Stimulated activated CD8-positive, alpha-beta memory T cell treated with anti-CD3 and anti-CD28 coated beads, Interleukin-15, amount 100 ng/mL, for 1 hour (primary cell): ENCODE measurements around the gene TRDMT1.

Experiments used
- DNase-seq: peaks from one replicate; pipeline ENCODE4 v3.0.0-alpha.2; 2020; ENCODE audit warnings: low read depth

The TRDMT1 gene, protein sequence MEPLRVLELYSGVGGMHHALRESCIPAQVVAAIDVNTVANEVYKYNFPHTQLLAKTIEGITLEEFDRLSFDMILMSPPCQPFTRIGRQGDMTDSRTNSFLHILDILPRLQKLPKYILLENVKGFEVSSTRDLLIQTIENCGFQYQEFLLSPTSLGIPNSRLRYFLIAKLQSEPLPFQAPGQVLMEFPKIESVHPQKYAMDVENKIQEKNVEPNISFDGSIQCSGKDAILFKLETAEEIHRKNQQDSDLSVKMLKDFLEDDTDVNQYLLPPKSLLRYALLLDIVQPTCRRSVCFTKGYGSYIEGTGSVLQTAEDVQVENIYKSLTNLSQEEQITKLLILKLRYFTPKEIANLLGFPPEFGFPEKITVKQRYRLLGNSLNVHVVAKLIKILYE

DNA sequence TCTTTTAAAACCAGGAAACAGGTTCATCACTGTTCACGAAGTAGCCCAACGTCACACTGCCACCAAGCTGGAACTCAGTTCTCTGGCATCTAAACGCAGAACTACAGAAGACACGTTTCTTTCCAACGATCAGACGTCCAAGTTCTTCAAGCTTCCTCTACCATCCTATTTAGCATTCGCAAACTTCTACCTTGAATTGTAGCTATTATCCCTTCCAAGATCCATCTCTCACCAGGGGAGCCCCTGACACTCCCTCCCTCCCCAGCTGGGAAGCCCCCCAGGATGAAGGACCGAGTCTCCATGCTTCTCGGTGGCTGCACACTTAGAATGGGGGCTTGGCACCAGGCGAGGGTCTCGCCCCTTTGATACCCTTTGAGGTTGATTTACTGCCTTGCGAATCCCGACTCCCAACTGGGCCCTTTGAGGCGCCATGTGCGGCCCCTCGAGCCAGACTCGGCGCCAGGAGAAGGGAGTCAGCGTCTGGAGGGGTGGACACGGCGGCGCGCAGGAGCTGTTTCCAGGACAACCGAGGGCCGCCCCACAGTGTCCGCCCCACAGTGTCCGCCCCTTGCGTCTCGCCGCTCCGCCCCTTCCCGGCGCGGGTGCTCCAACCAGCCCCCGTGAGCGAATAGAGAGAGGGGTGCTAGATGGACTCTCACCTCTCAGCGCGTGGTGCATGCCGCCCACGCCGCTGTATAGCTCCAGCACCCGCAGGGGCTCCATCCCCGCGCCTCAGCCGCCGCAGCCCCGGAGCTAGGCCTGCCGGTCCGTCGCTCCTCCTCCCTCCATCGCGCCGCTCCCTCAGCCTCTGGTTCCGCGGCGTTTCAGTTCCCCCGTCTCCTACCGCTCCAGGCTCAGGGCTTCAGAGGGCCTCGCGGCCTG, at the start of gene TRDMT1:
Gene TRDMT1 (minus strand): TSS at position 761 of the 882 bp plus-strand sequence. CDS start 38 bp downstream, at position 723.
- peak; percentile 51 for DNase-seq

DNA sequence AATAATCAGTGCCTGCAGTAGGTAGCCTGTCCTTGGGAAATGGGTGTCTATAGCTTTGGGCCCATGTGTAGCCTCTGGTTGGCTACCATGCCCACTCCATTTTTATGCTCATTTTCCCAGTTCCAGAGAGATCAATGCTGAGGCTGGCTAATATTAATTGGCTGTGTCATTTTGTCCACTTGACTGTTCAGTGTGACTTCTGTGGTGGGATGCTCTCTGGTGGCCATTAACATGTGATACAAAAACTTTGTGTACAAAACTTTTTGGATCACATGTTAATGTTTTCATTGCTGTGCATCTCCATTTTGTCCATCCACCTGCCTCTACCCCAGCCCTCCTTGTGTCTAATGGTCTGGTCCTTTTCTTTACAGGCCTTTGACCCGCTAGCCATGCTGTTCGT, 49.3 kb upstream of the TRDMT1 start:
- DNase-seq = no peak

DNA sequence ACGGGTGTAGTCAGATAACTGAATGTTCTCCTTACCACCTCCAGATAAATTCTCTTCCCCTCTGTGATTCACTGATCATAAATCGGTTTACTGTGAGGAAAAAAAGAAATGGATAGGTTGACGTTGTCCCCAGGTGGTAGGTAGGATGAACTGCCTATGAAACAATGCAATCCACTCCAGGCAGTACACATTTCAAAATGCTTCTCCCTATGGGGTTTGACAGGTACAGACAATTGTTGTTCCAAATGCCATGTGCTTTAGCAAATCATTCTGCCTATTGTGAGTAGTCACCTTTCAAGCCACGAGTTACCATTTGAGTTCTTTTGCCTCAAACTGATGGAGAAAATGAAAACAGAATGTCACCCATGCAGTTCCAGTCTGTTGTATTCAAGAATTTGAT, 48.3 kb upstream of the TRDMT1 start:
- no peak for DNase-seq

DNA sequence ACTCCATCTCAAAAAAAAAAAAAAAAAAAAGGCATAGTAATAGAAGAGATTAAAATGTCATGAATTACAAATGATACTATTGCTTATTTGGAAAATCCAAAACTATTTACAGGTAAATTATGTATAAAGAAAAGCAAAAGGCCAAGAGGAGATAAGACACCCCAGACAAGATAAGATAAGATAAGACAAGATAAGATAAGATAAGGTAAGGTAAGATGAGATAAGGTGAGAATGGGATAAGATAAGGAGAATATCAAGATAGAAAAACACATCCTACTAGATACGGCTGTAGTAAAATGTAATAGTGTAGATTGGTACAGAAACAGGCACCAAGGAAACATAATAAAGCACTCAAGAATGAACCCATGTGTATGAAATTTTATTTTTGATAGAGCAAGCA, 47.5 kb upstream of the TRDMT1 start:
- no peak for DNase-seq

DNA sequence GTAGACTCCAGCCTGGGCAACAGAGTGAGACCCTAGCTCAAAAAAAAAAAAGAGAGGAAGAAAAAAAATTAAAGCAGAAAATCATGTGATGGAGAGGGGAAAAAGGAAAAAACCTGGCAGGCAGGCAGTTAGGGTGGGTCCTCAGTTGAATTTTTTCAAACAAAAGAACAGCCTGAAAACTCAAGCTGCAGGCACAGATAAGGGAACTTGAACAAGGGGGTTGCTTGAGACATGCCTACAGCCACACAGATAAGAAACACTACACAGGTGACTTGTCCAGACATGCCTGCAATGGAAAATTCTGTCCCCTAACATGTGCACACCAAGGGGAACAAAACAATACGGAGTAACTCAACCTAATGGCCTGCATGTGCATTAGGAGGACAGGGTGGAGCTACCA, 45.7 kb upstream of the TRDMT1 start:
- DNase-seq = no peak

DNA sequence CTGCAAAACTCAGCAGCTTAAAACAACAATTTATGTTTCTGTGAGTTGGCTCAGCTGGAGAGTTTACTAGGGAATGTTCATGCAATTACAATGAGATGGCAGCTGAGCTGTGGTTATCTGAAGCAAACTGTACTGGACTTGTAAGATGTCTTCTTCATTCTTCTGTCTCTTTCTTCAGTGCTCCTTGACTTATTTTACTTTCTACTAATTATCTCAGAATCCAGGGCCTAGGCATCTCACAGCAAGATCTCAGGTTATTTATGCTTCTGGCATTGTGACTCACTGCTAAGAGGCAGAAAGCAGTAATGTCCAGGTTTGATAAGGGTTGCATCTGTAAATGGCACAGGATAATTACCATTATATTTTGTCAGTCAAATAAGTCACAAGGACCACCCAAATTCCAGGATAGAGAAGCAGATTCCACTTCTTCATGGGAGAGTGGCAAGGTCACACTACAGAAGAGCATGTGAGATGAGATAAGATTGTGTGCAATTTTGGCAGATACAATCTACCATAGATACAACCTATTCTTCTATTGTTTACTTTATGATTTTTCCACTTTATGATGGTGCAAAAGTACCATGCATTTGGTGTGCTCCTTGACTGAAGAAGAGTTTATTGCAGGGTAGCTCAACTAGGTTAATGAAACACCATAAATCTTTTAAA, 43.4 kb upstream of the TRDMT1 start:
- no peak for DNase-seq

DNA sequence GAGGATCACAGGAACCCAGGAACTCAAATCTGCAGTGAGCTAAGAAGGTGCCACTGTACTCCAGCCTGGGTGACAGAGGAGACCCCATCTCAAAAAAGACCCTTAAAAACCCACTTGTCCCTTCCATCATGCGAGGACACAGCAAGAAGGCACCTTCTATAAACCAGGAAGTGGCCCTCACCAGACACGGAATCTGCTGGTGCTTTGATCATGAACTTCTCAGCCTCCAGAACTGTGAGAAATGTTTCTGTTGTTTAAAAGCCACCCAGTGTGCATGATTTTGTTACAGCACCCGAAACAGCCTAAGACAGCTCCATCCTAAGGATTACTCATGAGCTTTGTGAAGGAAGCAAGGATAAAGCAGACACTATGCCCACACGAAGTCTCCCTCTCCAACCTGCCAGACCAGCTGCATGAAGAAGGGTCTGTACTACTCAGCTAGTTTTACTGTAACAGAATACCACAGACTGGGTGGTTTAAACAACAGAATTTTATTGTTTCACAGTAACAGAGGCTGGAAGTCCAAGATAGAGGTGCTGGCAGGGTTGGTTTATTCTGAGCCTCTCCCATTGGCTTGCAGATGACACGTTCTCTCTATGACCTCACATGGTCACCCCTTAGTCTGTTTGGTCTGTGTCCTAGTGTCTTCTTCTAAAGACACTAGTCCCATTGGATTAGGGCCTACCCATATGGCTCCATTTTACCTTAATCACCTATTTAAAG, 40.3 kb upstream of the TRDMT1 start:
- DNase-seq = no peak

DNA sequence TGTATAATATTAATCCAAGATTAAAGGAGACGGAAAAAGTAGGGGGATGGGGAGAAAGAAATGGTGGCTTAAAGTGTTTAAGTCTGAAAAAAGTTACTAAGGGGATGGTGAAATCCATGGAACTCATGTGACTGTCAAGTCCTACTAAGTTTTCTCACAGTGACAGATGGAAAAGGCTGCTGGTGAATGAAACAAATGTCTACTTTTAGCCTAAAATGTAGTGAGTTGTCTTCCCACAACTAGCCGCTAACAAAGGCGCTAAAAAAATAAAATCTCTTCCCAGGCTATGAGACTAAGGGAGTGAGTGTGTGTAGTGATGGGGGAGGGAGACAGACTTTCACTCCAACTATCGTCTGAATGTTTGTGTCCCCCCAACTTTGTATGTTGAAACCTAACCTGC, 39.1 kb upstream of the TRDMT1 start:
- DNase-seq = no peak

DNA sequence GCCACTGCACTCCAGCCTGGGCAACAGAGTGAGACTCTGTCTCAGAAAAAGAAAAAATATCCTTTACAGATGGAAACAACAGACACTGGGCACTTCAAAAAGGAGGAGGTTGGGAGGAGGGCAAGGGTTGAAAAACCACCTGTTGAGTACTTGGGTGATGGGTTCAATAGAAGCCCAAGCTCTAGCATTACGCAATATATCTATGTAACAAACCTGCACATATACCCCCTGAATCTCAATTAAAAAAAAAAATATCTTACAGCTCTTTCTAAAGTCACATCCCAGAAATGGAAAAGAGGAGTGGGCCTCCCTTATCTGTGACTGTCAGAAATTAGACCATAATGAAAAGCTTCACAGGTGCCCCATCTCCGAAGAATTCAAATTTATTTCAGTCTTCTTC, 38.6 kb upstream of the TRDMT1 start:
- no peak for DNase-seq

DNA sequence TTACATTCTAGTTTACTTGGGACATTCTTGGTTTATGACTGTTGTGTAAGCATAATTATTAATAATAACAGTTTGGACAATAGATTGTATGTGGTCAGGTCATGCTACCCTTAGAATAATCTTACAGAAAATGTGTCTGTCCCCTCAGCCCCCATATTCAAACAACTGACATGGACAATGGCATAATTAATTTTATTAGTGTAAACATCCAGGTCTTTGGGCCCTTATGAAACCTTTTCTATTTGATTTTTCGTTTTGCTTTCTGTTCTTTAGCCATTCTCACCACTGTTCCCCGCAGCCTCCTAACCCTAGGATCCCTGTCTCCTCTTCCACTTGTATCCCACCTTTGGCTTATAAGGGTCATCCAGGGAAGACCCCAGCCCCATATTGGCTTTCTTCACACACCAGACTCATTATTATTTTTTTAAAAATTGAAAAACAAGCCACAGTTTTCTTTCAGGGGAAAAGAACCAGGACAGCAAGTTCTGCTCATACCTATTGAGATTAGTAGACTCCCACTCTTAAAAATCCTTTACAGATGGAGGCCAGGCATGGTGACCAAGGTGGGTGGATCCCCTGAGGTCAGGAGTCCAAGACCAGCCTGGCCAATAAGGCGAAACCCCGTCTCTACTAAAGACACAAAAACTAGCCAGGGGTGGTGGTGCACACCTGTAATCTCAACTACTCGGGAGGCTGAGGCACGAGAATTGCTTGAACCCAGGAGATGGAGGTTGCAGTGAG, 38.0 kb upstream of the TRDMT1 start:
- no peak for DNase-seq

DNA sequence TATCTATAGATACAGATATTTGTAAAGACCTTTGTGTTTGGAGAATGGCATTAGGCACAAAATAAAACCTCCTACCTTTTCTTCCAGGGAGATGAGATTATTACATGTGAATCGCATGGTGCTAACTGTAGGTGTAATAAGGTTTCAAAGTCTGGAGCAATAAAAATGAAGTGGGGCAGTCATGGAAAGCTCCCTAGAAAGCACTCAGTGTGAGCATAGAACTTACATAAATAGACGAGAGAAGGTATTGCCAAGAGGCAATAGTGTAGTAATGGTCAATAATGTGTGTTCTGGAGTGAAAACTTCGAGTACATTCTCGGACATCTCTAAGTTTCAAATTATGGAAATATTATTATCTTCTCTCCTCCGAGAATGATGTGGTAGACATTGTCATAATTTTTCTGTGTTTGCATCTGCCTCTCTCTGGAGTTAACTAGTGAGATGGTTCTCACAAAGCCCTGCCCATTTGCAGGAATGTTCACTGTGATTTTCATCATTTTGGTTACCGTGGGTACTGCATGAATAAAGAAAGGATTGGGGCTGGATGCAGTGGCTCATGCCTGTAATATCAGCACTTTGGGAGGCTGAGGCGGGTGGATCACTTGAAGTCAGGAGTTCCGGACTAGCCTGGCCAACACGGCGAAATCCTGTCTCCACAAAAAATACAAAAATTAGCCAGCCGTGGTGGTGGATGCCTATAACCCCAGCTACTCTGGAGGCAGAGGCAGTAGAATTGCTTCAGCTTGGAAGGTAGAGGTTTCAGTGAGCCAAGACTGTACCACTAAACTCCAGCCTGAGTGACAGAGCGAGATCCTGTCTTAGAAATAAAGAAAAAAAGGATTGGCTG, 37.2 kb upstream of the TRDMT1 start:
- DNase-seq = no peak

DNA sequence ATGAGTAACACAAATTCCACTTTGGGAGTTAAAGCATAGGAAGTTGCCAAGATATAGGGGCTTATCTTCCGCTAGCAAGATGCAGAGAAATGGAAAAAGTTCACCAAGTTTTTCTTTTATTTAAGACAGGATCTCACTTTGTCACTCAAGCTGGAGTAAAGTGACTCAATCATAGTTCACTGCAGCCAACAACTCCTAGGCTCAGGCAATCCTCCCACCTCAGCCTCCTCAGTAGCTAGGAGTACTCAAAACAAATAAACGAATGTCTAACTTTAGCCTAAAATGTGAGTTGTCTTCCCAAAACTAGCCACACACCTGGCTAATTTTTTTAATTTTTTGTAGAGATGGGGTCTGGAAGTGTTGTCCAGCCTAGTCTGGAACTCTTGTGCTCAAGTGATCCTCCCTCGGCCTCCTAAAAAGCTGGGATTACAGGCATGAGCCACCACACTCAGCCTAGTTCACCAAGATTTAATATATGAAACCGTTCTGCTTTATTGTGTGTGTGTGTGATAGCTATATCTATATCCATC, 36.5 kb upstream of the TRDMT1 start:
- no peak for DNase-seq

DNA sequence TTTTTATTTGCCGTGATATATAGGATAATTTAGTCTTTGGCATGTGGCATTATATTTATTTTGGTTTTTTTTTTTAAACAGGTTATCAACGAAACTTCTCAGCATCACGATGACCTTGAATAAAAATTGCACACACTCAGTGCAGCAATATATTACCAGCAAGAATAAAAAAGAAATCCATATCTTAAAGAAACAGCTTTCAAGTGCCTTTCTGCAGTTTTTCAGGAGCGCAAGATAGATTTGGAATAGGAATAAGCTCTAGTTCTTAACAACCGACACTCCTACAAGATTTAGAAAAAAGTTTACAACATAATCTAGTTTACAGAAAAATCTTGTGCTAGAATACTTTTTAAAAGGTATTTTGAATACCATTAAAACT, 35.7 kb upstream of the TRDMT1 start:
- no peak for DNase-seq

DNA sequence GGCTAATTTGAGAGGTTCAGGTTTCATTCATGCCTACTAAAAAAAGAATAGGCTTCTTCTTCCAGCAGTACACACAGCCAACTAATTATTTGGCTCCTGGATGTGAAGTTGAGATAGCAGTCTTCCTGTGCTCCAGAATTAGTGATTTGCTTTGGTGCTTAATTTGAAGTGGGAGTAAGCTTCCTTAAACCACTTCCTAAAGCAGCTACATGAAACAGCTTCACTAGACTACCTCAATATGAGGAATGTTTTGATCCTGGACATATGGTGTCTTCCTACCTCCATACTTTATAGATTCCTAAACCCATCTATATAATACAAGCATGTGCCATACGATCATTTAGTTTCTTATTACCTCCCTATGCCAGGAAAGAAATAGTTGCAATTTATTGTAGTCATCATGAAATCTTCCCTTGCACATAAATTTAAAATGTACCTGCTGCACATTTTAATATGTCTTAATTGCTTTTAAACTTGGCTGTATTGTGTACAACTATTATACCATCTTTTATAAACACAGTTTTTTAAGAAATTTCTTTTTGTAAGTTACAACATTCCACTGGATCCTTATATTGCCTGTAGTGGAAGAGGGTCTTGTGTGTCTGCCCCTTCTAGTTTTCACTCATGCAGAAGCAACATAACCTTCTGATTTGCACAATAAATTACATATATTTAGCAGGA, 35.1 kb upstream of the TRDMT1 start:
- no peak for DNase-seq

DNA sequence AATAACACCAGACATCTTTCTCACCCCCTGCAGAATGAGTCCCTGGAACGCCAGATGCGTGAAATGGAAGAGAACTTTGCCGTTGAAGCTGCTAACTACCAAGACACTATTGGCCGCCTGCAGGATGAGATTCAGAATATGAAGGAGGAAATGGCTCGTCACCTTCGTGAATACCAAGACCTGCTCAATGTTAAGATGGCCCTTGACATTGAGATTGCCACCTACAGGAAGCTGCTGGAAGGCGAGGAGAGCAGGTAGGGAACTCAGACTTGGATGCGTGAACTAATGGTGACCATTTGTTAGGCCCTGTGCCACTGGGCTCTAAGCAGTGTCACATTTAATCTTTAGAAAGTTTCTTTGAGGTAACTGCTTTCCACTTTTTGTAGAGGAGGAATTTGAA, 33.7 kb upstream of the TRDMT1 start:
- no peak for DNase-seq

DNA sequence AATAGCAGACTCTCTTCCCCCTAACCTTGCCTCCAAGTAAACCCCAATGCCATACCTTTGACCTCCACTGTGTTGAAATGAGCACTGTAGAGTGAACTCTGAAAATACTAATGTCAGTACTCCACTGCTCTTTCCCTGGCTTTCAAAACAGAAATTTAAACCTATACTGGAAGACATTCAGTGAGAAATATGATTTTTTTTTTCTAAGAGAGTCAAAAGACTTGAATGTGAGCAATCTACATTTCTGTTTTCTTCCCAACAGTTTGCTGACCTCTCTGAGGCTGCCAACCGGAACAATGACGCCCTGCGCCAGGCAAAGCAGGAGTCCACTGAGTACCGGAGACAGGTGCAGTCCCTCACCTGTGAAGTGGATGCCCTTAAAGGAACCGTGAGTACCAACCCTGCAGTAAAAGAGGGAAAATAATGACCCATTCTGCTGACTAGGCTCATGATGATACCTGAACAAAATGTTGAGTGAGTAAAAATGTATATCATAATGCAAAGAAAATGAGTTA, 33.0 kb upstream of the TRDMT1 start:
- DNase-seq = no peak

DNA sequence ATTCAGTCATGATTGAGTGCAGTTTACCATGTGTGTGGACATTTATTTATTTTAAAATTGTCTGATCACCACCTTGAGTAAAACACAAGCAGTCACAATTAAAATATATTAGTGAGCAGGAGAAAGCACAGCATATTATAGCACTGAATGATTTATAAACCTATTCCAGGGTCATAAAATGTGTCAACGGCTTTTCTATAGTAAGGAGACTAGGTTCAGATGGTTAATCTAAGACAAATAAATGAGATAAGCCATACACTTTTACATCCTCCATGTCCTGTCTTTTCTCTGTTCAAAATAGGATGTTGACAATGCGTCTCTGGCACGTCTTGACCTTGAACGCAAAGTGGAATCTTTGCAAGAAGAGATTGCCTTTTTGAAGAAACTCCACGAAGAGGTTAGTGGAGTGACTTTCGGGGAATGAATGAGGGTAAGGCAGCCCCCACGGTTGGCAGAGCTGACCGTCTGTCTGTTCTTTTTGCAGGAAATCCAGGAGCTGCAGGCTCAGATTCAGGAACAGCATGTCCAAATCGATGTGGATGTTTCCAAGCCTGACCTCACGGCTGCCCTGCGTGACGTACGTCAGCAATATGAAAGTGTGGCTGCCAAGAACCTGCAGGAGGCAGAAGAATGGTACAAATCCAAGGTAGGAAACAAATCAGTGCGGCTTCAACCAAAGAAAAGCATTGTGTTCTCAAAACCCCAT, 32.0 kb upstream of the TRDMT1 start:
- DNase-seq = no peak

DNA sequence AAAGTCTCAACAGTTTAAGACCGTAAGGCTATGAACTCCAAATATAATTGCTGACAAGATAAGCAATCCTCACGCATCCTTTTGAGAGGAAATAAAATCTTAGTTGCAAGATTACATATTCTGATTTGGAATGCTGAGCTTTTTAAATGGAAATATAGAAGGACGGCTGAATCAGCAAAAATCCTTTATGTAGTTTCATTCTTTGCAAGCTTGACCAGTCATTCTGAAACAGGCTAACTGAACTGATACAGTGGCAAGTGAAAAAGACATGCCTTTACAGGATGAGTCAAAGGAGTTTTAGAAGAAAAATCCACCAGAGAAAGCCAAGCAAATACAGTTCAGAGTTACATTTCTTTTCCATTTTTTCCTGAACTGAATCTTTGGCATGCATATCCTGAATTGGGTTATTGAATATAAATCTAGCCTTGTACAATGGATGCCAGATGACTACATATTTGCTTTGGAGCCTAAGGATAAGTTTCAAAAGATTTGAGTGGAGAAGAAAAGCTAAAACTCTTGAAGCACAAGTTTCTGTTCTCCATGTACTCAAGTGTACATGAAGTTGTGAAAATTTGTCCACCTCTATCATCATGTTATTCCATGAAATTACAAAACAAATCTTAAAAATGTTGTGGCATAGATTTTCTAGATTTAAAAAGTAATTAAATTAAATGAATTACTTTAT, 30.9 kb upstream of the TRDMT1 start:
- DNase-seq = no peak
